Small intestine (tissue), 7 donors: ENCODE data around the gene NR3C1. TPM values are rescaled to one million over a fixed set of nuclear protein-coding genes. Genes with fewer than 3 reads are reported as not detected.

Source experiments
- DNase-seq, 2 donors: peaks; one replicate each; pipeline versions ENCODE4 v3.0.0 to v3.0.0-alpha.2; 2013
- FAIRE-seq: peaks from 2 replicates; lab custom pipeline; 2012; peaks lifted over from hg19 to GRCh38; lab: Jason Lieb, UNC
- H3K27ac ChIP-seq, 3 donors: one replicate each; pipeline ENCODE4 v1.5.1; 2013; ENCODE audit warnings: low read length in 2 of 3, mild to moderate bottlenecking in 2 of 3, control low read depth in 1 of 3, inconsistent platforms in 1 of 3, low read depth in 1 of 3, moderate library complexity in 1 of 3
- H3K27me3 ChIP-seq, 3 donors: one replicate each; pipeline ENCODE4 v1.6.1; 2013; ENCODE audit warnings: low read length in 3 of 3, inconsistent platforms in 1 of 3; ENCODE audit not compliant: control insufficient read depth in 3 of 3, insufficient read depth in 3 of 3
- H3K36me3 ChIP-seq, 3 donors: one replicate each; pipeline ENCODE4 v1.6.1; 2013; ENCODE audit warnings: low read length in 3 of 3, inconsistent platforms in 1 of 3, low read depth in 1 of 3, mild to moderate bottlenecking in 1 of 3, moderate library complexity in 1 of 3; ENCODE audit not compliant: control insufficient read depth in 3 of 3, insufficient read depth in 2 of 3
- H3K4me1 ChIP-seq, 3 donors: one replicate each; pipeline ENCODE4 v1.6.1; 2013; ENCODE audit warnings: low read length in 2 of 3, inconsistent platforms in 1 of 3, low read depth in 1 of 3, mild to moderate bottlenecking in 1 of 3, moderate library complexity in 1 of 3; ENCODE audit not compliant: control insufficient read depth in 3 of 3, insufficient read depth in 2 of 3
- H3K4me3 ChIP-seq, 3 donors: one replicate each; pipeline ENCODE4 v1.5.1; 2013; ENCODE audit warnings: low read length in 3 of 3, control low read depth in 1 of 3, inconsistent platforms in 1 of 3, low read depth in 1 of 3, mild to moderate bottlenecking in 1 of 3, moderate library complexity in 1 of 3
- H3K9me3 ChIP-seq, 2 donors: one replicate each; pipeline ENCODE4 v1.6.1; 2013; ENCODE audit warnings: low read depth in 1 of 2, low read length in 1 of 2; ENCODE audit not compliant: control insufficient read depth in 2 of 2, insufficient read depth in 1 of 2
- WGBS, 3 donors: extraction: QIAGEN DNeasy Blood & Tissue Kit; methylation state at CpG; one replicate each; pipeline ENCODE4 v1.1.7; 2013; 5-methylcytosine and 5-hydroxymethylcytosine counted together
- polyA plus RNA-seq, 4 donors: library from polyadenylated mRNA; stranded (reverse) in 3 of 4; unstranded in 1 of 4; fragments of 200-250 nt in 3 of 4; fragments of 120-200 nt in 1 of 4; gene quantifications; one replicate each; pipeline versions ENCODE4 v1.2.1 to v1.2.3, GENCODE V29; 2013
- donor health status: healthy with polysubstance abuse.
- donor health status: control.
- donor health status: control.
- donor health status: Bipolar disorder and iron deficiency.
- donor health status: healthy.

The NR3C1 gene
- polyA plus RNA-seq, 4 donors: 13.7 to 32.2 (median 16.8) TPM

- Histone ChIP-seq H3K9me3 (no peaks in the 10 kb centered on the region), H3K27me3 (peaks cover 0 to 6% (median 0%) of the 10 kb centered on the region in 3 donors), H3K4me3 (peak overlapping the region; percentile 86 to 92 (median 91)), H3K36me3 (peaks cover 0 to 6% (median 0%) of the 10 kb centered on the region in 3 donors), H3K4me1 (peaks cover 0 to 8% (median 0%) of the 10 kb centered on the region in 3 donors), H3K27ac (peak overlapping the region; percentile 97 to 100 (median 99))
- FAIRE-seq: no peak
- WGBS, 3 donors: 0 to 1% (median 0%) methylated on average over 37 to 41 of the region's 41 CpGs
- peak; percentile 82 to 88 for DNase-seq
Measured at GRCh38 chr5:143404416-143405062, 1.1 kb upstream of the NR3C1 start.

- WGBS, 3 donors: 0 to 1% (median 0%) methylated on average over 25 to 27 of the region's 27 CpGs
Measured at GRCh38 chr5:143403334-143403592, 223 bp downstream of the NR3C1 start.

GRCh38 chr5:143402553-143403333, 743 bp downstream of the NR3C1 start:
- Histone ChIP-seq H3K36me3 (peaks cover 0 to 6% (median 0%) of the 10 kb centered on the region in 3 donors), H3K4me3 (peak overlapping the region; percentile 54 to 92 (median 91)), H3K4me1 (peaks cover 0 to 8% (median 0%) of the 10 kb centered on the region in 3 donors), H3K27me3 (peaks cover 0 to 4% (median 0%) of the 10 kb centered on the region in 3 donors), H3K27ac (peak overlapping the region; percentile 86 to 99 (median 89)), H3K9me3 (no peaks in the 10 kb centered on the region)
- 0 to 1% (median 0%) methylated on average over 59 to 79 of the region's 80 CpGs for WGBS, 3 donors
- FAIRE-seq: no peak
- peak; percentile 53 to 79 for DNase-seq

More at GRCh38 chr5:143403334-143403592, 223 bp downstream of the NR3C1 start:
- Histone ChIP-seq H3K36me3 (peaks cover 0 to 6% (median 0%) of the 10 kb centered on the region in 3 donors), H3K4me1 (peaks cover 0 to 8% (median 0%) of the 10 kb centered on the region in 3 donors), H3K9me3 (no peaks in the 10 kb centered on the region), H3K27me3 (peaks cover 0 to 4% (median 0%) of the 10 kb centered on the region in 3 donors), H3K4me3 (peak overlapping the region; percentile 54 to 92 (median 91)), H3K27ac (peak overlapping the region; percentile 86 to 99 (median 89))
- FAIRE-seq (no peak), DNase-seq (no peak)

- H3K27ac ChIP-seq: peak overlapping the region; percentile 5 to 99 (median 89)
- no peaks in the 10 kb centered on the region for H3K9me3 ChIP-seq
- no peak for FAIRE-seq
- peaks cover 0 to 6% (median 0%) of the 10 kb centered on the region in 3 donors for H3K36me3 ChIP-seq
- 0 to 1% (median 1%) methylated on average over 20 of the region's 20 CpGs for WGBS, 3 donors
- DNase-seq: peak in 1 of 2 donors; percentile 20
- H3K27me3 ChIP-seq: peaks cover 0 to 4% (median 0%) of the 10 kb centered on the region in 3 donors
- peak overlapping the region; percentile 54 to 92 (median 91) for H3K4me3 ChIP-seq
- H3K4me1 ChIP-seq: peaks cover 0 to 8% (median 0%) of the 10 kb centered on the region in 3 donors
Measured at GRCh38 chr5:143402017-143402552, 1.4 kb downstream of the NR3C1 start.

GRCh38 chr5:143401227-143402016, 2.1 kb downstream of the NR3C1 start:
- H3K4me3 ChIP-seq: peak overlapping the region in 2 of 3 donors; percentile 54 to 92
- no peaks in the 10 kb centered on the region for H3K9me3 ChIP-seq
- peaks cover 0 to 6% (median 0%) of the 10 kb centered on the region in 3 donors for H3K36me3 ChIP-seq
- peaks cover 0 to 8% (median 0%) of the 10 kb centered on the region in 3 donors for H3K4me1 ChIP-seq
- FAIRE-seq: no peak
- H3K27me3 ChIP-seq: peaks cover 0 to 4% (median 0%) of the 10 kb centered on the region in 3 donors
- H3K27ac ChIP-seq: peak overlapping the region in 1 of 3 donors; percentile 99
- no peak for DNase-seq
- WGBS, 3 donors: 33 to 38% (median 34%) methylated on average over 10 of the region's 10 CpGs

GRCh38 chr5:143400541-143401226, 2.8 kb downstream of the NR3C1 start:
- H3K27ac ChIP-seq: peak overlapping the region in 1 of 3 donors; percentile 2
- FAIRE-seq: no peak

GRCh38 chr5:143399616-143400540, 3.6 kb downstream of the NR3C1 start:
- H3K4me1 ChIP-seq: peaks cover 0 to 8% (median 0%) of the 10 kb centered on the region in 3 donors
- peaks cover 0 to 4% (median 0%) of the 10 kb centered on the region in 3 donors for H3K27me3 ChIP-seq
- WGBS, 3 donors: 51 to 72% (median 58%) methylated on average over 12 of the region's 12 CpGs
- peak overlapping the region in 1 of 3 donors; percentile 2 for H3K27ac ChIP-seq
- no peaks in the 10 kb centered on the region for H3K9me3 ChIP-seq
- DNase-seq: no peak
- FAIRE-seq: no peak
- peaks cover 0 to 6% (median 0%) of the 10 kb centered on the region in 3 donors for H3K36me3 ChIP-seq
- H3K4me3 ChIP-seq: peak overlapping the region in 1 of 3 donors; percentile 31

More at GRCh38 chr5:143400541-143401226, 2.8 kb downstream of the NR3C1 start:
- Histone ChIP-seq H3K9me3 (no peaks in the 10 kb centered on the region), H3K4me3 (peak overlapping the region in 1 of 3 donors; percentile 31), H3K4me1 (peaks cover 0 to 8% (median 0%) of the 10 kb centered on the region in 3 donors), H3K27me3 (peaks cover 0 to 4% (median 0%) of the 10 kb centered on the region in 3 donors), H3K36me3 (peaks cover 0 to 6% (median 0%) of the 10 kb centered on the region in 3 donors)
- 58 to 83% (median 71%) methylated on average over 10 of the region's 10 CpGs for WGBS, 3 donors
- no peak for DNase-seq
